Nephron (organoid): ENCODE data around the gene INTS1.

ENCODE experiments used
- H3K27ac Mint-ChIP-seq, 3 experiments: 2 replicates each; pipeline ENCODE4 v1.8.0; 2020; ENCODE audit warnings: mixed read lengths in 3 of 3, mild to moderate bottlenecking in 2 of 3, moderate library complexity in 1 of 3
- H3K27me3 Mint-ChIP-seq: 2 replicates; pipeline ENCODE4 v1.8.0; 2021; ENCODE audit warnings: low read depth, mild to moderate bottlenecking, moderate library complexity, mixed read lengths
- H3K36me3 Mint-ChIP-seq: 2 replicates; pipeline ENCODE4 v1.8.0; 2020; ENCODE audit warnings: low read depth, mixed read lengths
- H3K4me1 Mint-ChIP-seq: 2 replicates; pipeline ENCODE4 v1.8.0; 2020; ENCODE audit warnings: mixed read lengths
- H3K4me3 Mint-ChIP-seq, 3 experiments: 2 replicates each; pipeline ENCODE4 v1.8.0; 2020; ENCODE audit warnings: mild to moderate bottlenecking in 3 of 3, mixed read lengths in 3 of 3, moderate library complexity in 2 of 3
- H3K9me3 Mint-ChIP-seq: 2 replicates; pipeline ENCODE4 v1.8.0; 2020; ENCODE audit warnings: mixed read lengths
- CTCF ChIP-seq, 3 experiments: fragments of 200-600 bp; sonication (generic); IDR thresholded peaks; one replicate each; pipeline ENCODE4 v1.5.0; 2021; ENCODE audit warnings: antibody characterized with exemption in 3 of 3; ENCODE audit not compliant: unreplicated experiment in 3 of 3

INTS1 gene

GRCh38 chr7:1436608-1437007 is 67.6 kb downstream of the INTS1 start:
- H3K27ac Mint-ChIP-seq = no peak overlapping the region
- no peak for TF ChIP-seq CTCF (IDR thresholded peaks at IDR 0.05; ENCODE audit: unreplicated experiment in 3 of 3)
- H3K36me3 Mint-ChIP-seq = no peaks in the 10 kb centered on the region
- no peak overlapping the region for H3K4me3 Mint-ChIP-seq
- no peaks in the 10 kb centered on the region for H3K4me1 Mint-ChIP-seq
- no peaks in the 10 kb centered on the region for H3K9me3 Mint-ChIP-seq
- H3K27me3 Mint-ChIP-seq = peaks cover 7% of the 10 kb centered on the region

- H3K36me3 Mint-ChIP-seq = no peaks in the 10 kb centered on the region
- no peaks in the 10 kb centered on the region for H3K9me3 Mint-ChIP-seq
- no peak overlapping the region for H3K4me3 Mint-ChIP-seq
- no peak for TF ChIP-seq CTCF (IDR thresholded peaks at IDR 0.05; ENCODE audit: unreplicated experiment in 3 of 3)
- H3K4me1 Mint-ChIP-seq = no peaks in the 10 kb centered on the region
- peaks cover 11% of the 10 kb centered on the region for H3K27me3 Mint-ChIP-seq
- no peak overlapping the region for H3K27ac Mint-ChIP-seq
Observed at GRCh38 chr7:1434891-1435670, 69.1 kb downstream of the INTS1 start.

GRCh38 chr7:1434165-1434718 is 69.9 kb downstream of the INTS1 start:
- peaks cover 11% of the 10 kb centered on the region for H3K27me3 Mint-ChIP-seq
- no peaks in the 10 kb centered on the region for H3K36me3 Mint-ChIP-seq
- no peak overlapping the region for H3K27ac Mint-ChIP-seq
- no peak overlapping the region for H3K4me3 Mint-ChIP-seq
- H3K9me3 Mint-ChIP-seq = no peaks in the 10 kb centered on the region
- H3K4me1 Mint-ChIP-seq = no peaks in the 10 kb centered on the region
- no peak for TF ChIP-seq CTCF (IDR thresholded peaks at IDR 0.05; ENCODE audit: unreplicated experiment in 3 of 3)

- H3K4me1 Mint-ChIP-seq = no peaks in the 10 kb centered on the region
- H3K9me3 Mint-ChIP-seq = no peaks in the 10 kb centered on the region
- no peaks in the 10 kb centered on the region for H3K36me3 Mint-ChIP-seq
- H3K27me3 Mint-ChIP-seq = peaks cover 11% of the 10 kb centered on the region
- H3K4me3 Mint-ChIP-seq = no peak overlapping the region
- H3K27ac Mint-ChIP-seq = no peak overlapping the region
- TF ChIP-seq CTCF (IDR thresholded peaks at IDR 0.05; ENCODE audit: unreplicated experiment in 3 of 3) = no peak
Observed at GRCh38 chr7:1433128-1433920, 70.9 kb downstream of the INTS1 start.

- Mint-ChIP-seq H3K4me1 (no peaks in the 10 kb centered on the region), H3K9me3 (no peaks in the 10 kb centered on the region), H3K27me3 (peaks cover 11% of the 10 kb centered on the region), H3K36me3 (no peaks in the 10 kb centered on the region), H3K27ac (no peak overlapping the region), H3K4me3 (no peak overlapping the region)
- peak; percentile 94 to 99 (median 96) for TF ChIP-seq CTCF (IDR thresholded peaks at IDR 0.05; ENCODE audit: unreplicated experiment in 3 of 3)
Observed at GRCh38 chr7:1432411-1433082, 71.6 kb downstream of the INTS1 start.
